Measurements from ENCODE around the gene TNFRSF18. TPM values are rescaled to one million over a fixed set of nuclear protein-coding genes. Genes with fewer than 3 reads are reported as not detected.
"Not testable (repeated sequence)": the region's sequence is repeated elsewhere in the genome, so short reads cannot be mapped to it uniquely, and the experiment has no call there.

Gene TNFRSF18
- total and polyA plus RNA-seq, 9 donors = 1.8 to 7.4 (median 3.0) TPM

GRCh38 chr1:1177452-1178206 lies 28.8 kb downstream of the TNFRSF18 start:
- Histone ChIP-seq H3K4me3 (ENCODE audit: low read length) (no peak overlapping the region), H3K4me1 (ENCODE audit: control insufficient read depth, insufficient read depth, low read length) (peaks cover 29% of the 10 kb centered on the region), H3K27ac (ENCODE audit: low read length) (no peak overlapping the region), H3K9me3 (replicated peaks; ENCODE audit: control insufficient read depth, low read depth, low read length) (no peaks in the 10 kb centered on the region), H3K27me3 (ENCODE audit: control insufficient read depth, insufficient read depth, low read length) (peaks cover 52% of the 10 kb centered on the region), H3K36me3 (ENCODE audit: control insufficient read depth, insufficient read depth, low read length) (no peaks in the 10 kb centered on the region)
- no peak for DNase-seq
- WGBS (ENCODE audit: insufficient coverage) = 86% methylated on average over 14 of the region's 21 CpGs

GRCh38 chr1:1176931-1177330 lies 29.5 kb downstream of the TNFRSF18 start:
- Histone ChIP-seq H3K36me3 (ENCODE audit: control insufficient read depth, insufficient read depth, low read length) (no peaks in the 10 kb centered on the region), H3K27ac (ENCODE audit: low read length) (no peak overlapping the region), H3K27me3 (ENCODE audit: control insufficient read depth, insufficient read depth, low read length) (peaks cover 58% of the 10 kb centered on the region), H3K4me1 (ENCODE audit: control insufficient read depth, insufficient read depth, low read length) (peaks cover 22% of the 10 kb centered on the region), H3K4me3 (ENCODE audit: low read length) (no peak overlapping the region), H3K9me3 (replicated peaks; ENCODE audit: control insufficient read depth, low read depth, low read length) (no peaks in the 10 kb centered on the region)
- 75% methylated on average over 2 of the region's 7 CpGs for WGBS (ENCODE audit: insufficient coverage)
- DNase-seq = no peak

- not testable (repeated sequence) for H3K36me3 ChIP-seq (ENCODE audit: control insufficient read depth, insufficient read depth, low read length); H3K27ac ChIP-seq (ENCODE audit: low read length); DNase-seq; H3K9me3 ChIP-seq (replicated peaks; ENCODE audit: control insufficient read depth, low read depth, low read length); H3K4me3 ChIP-seq (ENCODE audit: low read length)
- WGBS (ENCODE audit: insufficient coverage) = 33% methylated on average over 19 of the region's 22 CpGs
- peaks cover 15% of the 10 kb centered on the region for H3K4me1 ChIP-seq (ENCODE audit: control insufficient read depth, insufficient read depth, low read length)
- H3K27me3 ChIP-seq (ENCODE audit: control insufficient read depth, insufficient read depth, low read length) = peaks cover 65% of the 10 kb centered on the region
Observed at GRCh38 chr1:1176063-1176761, 30.2 kb downstream of the TNFRSF18 start.

- 74% methylated on average over 24 of the region's 29 CpGs for WGBS (ENCODE audit: insufficient coverage)
- no peaks in the 10 kb centered on the region for H3K9me3 ChIP-seq (replicated peaks; ENCODE audit: control insufficient read depth, low read depth, low read length)
- H3K27ac ChIP-seq (ENCODE audit: low read length) = no peak overlapping the region
- no peak overlapping the region for H3K4me3 ChIP-seq (ENCODE audit: low read length)
- peaks cover 73% of the 10 kb centered on the region for H3K27me3 ChIP-seq (ENCODE audit: control insufficient read depth, insufficient read depth, low read length)
- peaks cover 11% of the 10 kb centered on the region for H3K4me1 ChIP-seq (ENCODE audit: control insufficient read depth, insufficient read depth, low read length)
- DNase-seq = no peak
- no peaks in the 10 kb centered on the region for H3K36me3 ChIP-seq (ENCODE audit: control insufficient read depth, insufficient read depth, low read length)
Observed at GRCh38 chr1:1175221-1176062, 30.9 kb downstream of the TNFRSF18 start.

- 10% methylated on average over 31 of the region's 35 CpGs for WGBS (ENCODE audit: insufficient coverage)
- Histone ChIP-seq H3K4me1 (ENCODE audit: control insufficient read depth, insufficient read depth, low read length) (peaks cover 12% of the 10 kb centered on the region), H3K27me3 (ENCODE audit: control insufficient read depth, insufficient read depth, low read length) (peaks cover 85% of the 10 kb centered on the region), H3K27ac (ENCODE audit: low read length) (no peak within 1 kb of the TSS), H3K9me3 (replicated peaks; ENCODE audit: control insufficient read depth, low read depth, low read length) (no peaks in the 10 kb centered on the region), H3K36me3 (ENCODE audit: control insufficient read depth, insufficient read depth, low read length) (no peaks in the 10 kb centered on the region), H3K4me3 (ENCODE audit: low read length) (no peak within 1 kb of the TSS)
- DNase-seq = no peak
Observed at GRCh38 chr1:1173793-1174415, 32.5 kb downstream of the TNFRSF18 start, which contains the start of gene TTLL10. Gene TTLL10 (plus strand): TSS chr1:1173880. CDS start chr1:1179216, 5,336 bp downstream.

- Histone ChIP-seq H3K4me3 (ENCODE audit: low read length) (no peak overlapping the region), H3K4me1 (ENCODE audit: control insufficient read depth, insufficient read depth, low read length) (peaks cover 12% of the 10 kb centered on the region), H3K9me3 (replicated peaks; ENCODE audit: control insufficient read depth, low read depth, low read length) (no peaks in the 10 kb centered on the region), H3K27me3 (ENCODE audit: control insufficient read depth, insufficient read depth, low read length) (peaks cover 90% of the 10 kb centered on the region), H3K36me3 (ENCODE audit: control insufficient read depth, insufficient read depth, low read length) (no peaks in the 10 kb centered on the region), H3K27ac (ENCODE audit: low read length) (no peak overlapping the region)
- 38% methylated on average over 31 of the region's 32 CpGs for WGBS (ENCODE audit: insufficient coverage)
- DNase-seq = no peak
Observed at GRCh38 chr1:1173061-1173792, 33.2 kb downstream of the TNFRSF18 start.

GRCh38 chr1:1171546-1172340 lies 34.6 kb downstream of the TNFRSF18 start:
- H3K27me3 ChIP-seq (ENCODE audit: control insufficient read depth, insufficient read depth, low read length) = peaks cover 78% of the 10 kb centered on the region
- 68% methylated on average over 19 of the region's 33 CpGs for WGBS (ENCODE audit: insufficient coverage)
- H3K4me3 ChIP-seq (ENCODE audit: low read length) = no peak overlapping the region
- H3K4me1 ChIP-seq (ENCODE audit: control insufficient read depth, insufficient read depth, low read length) = peaks cover 12% of the 10 kb centered on the region
- no peak overlapping the region for H3K27ac ChIP-seq (ENCODE audit: low read length)
- no peak for DNase-seq
- H3K9me3 ChIP-seq (replicated peaks; ENCODE audit: control insufficient read depth, low read depth, low read length) = no peaks in the 10 kb centered on the region
- no peaks in the 10 kb centered on the region for H3K36me3 ChIP-seq (ENCODE audit: control insufficient read depth, insufficient read depth, low read length)

- Histone ChIP-seq H3K36me3 (ENCODE audit: control insufficient read depth, insufficient read depth, low read length) (no peaks in the 10 kb centered on the region), H3K4me1 (ENCODE audit: control insufficient read depth, insufficient read depth, low read length) (peaks cover 14% of the 10 kb centered on the region), H3K27ac (ENCODE audit: low read length) (no peak overlapping the region), H3K9me3 (replicated peaks; ENCODE audit: control insufficient read depth, low read depth, low read length) (no peaks in the 10 kb centered on the region), H3K27me3 (ENCODE audit: control insufficient read depth, insufficient read depth, low read length) (peaks cover 75% of the 10 kb centered on the region), H3K4me3 (ENCODE audit: low read length) (no peak overlapping the region)
- no peak for DNase-seq
- WGBS (ENCODE audit: insufficient coverage) = 62% methylated on average over 7 of the region's 12 CpGs
Observed at GRCh38 chr1:1171161-1171545, 35.2 kb downstream of the TNFRSF18 start.
